DMS153 (cell line): Measurements from ENCODE around the gene DDX10.
"Not testable (repeated sequence)": the region's sequence is repeated elsewhere in the genome, so short reads cannot be mapped to it uniquely, and the experiment has no call there.

Experiments used
- DNase-seq: peaks from one replicate; lab custom pipeline; 2025; lab: John Stamatoyannopoulos, UW

The DDX10 gene

GRCh38 chr11:108715239-108715638 is 50.4 kb downstream of the DDX10 start:
- DNase-seq, result no peak

- no peak for DNase-seq
These were observed 53.6 kb downstream of the DDX10 start for GRCh38 chr11:108718466-108718865.

DNA sequence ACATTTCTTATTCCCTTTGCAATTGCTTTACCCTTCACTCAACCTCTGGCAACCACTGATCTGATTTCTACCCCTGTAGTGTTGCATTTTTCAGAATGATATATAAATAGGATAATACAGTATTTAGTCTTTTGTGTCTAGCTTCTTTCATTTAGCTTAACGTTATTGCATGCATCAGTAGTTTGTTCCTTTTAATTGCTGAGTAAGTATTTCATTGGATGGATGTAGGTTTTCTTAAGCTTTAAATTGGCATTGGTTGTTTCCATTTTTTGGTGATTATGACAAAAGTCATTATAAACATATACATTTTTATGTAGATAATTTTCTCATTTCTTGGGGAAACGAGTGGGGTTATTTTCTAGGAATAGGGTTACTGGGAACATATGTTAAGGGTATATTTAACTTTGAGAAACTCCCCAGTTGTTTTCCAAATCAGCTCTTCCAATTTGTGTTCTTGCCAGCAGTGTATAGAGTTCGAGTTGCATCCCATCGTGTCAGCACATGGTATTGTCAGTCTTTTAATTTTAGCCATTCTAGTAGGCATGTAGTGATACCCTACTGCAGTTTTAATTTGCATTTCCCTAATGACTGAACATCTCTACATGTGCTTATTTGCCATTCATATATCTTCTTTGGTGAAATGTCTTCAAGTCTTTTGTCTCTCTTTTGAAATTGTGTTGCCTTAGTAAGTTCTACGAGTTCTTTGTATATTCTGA is 60.3 kb downstream of the DDX10 start:
- DNase-seq, result no peak

GRCh38 chr11:108726077-108726800 is 61.4 kb downstream of the DDX10 start:
- DNase-seq, result no peak

DNA sequence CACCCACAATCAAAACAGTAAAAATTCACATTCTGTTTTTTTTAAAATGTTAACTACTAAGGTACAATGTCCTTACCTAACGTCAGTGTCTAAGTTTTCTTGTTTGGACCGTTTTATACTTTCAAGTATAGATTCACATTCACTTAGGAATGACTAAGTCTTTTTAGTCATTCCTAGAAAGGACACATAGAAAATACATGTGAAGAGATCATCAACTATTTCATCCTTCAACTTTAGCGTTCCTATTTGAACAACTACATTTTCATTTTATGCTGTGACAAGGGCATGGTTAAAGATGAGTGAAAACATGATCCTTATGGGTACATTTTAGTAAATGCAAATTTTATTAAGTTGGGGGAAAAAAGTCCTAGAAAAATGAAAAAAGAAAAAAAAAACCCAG is 62.8 kb downstream of the DDX10 start:
- DNase-seq, result no peak

GRCh38 chr11:108729227-108729871 is 64.5 kb downstream of the DDX10 start:
- DNase-seq, result no peak

DNA sequence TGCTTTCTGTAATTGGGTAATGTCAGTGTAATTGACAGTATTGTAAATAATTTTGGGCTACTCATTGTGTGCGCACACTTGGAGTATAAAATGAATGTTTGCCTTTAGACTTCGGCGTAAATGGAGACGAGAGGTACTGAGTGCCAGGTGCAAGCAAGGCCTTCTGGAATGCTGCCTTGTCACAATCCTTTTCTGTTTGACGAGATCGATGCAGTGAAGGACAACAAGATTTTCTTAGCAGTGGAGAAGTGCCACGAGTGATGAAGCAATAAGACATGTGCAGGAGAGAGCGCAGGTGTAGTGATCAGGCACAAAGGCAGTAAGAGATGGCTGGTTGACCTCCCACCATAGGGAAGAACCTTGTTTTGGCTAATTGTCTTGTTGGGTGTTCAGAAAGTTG is 67.5 kb downstream of the DDX10 start:
- DNase-seq, result peak; percentile 80

GRCh38 chr11:108733479-108734116 is 68.7 kb downstream of the DDX10 start:
- DNase-seq, result no peak

- no peak for DNase-seq
These were observed 69.4 kb downstream of the DDX10 start for GRCh38 chr11:108734283-108734682.

DNA sequence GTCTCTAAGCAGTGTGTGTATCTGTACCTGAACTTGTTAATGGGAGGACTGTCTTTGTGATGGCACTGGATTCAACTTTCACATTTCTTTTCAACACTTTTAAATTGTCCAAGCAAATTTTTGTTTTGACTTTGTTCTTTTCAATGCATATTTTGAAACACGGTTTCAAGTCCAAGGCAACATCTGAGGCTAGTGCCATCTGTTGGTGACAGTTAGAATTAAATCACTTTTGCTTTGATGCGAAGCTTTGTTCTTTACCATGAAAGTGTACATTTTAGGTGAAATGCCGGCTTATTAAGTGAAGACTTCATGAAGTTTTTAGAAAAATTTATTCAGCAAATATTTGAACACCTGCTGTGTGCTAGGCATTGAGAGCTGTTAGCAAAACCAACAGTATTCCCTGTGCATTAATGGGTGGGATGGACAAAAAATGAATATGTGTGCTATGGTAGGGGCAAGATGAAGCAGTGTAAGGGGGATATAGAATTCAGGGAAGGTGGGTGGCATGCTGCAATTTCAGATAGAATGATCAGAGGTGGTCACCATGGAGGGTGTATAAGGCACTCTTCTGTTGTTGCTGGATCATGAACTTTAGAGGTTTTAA is 70.2 kb downstream of the DDX10 start:
- no peak for DNase-seq

DNA sequence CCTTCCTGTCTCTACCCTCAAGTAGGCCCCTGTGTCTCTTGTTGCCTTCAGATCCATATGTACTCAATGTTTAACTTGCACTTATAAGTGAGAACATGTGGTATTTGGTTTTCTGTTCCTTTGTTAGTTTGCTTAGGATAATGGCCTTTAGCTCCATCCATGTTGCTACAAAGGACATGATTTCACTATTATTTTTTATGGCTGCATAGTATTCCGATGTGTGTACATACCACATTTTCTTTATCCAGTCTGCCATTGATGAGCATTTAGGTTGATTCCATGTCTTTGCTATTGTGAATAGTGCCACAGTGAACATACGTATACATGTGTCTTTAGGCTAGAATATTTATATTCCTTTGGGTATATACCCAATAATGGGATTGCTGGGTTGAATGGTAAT is 75.3 kb downstream of the DDX10 start:
- DNase-seq, result not testable (repeated sequence)

DNA sequence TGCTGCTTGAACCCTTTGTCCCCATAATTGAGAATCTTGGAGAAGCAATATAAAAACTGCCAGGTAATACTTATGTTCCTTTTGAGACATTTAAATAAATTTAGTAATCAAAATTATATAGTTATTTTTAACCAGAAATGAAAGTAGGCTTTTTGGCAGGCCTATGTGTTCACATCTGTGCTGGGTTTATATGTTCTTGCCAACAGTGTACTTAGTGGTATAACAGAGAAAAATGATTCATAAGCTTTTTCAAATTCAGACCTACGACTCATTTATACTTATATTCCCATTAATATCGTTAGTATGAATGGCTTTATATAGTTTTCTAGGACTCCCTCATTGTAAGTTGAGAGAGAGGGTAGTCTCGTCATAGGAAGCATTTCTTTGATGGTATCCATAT is 79.0 kb downstream of the DDX10 start:
- no peak for DNase-seq

- no peak for DNase-seq
These were observed 84.1 kb downstream of the DDX10 start for GRCh38 chr11:108748968-108749367.

DNA sequence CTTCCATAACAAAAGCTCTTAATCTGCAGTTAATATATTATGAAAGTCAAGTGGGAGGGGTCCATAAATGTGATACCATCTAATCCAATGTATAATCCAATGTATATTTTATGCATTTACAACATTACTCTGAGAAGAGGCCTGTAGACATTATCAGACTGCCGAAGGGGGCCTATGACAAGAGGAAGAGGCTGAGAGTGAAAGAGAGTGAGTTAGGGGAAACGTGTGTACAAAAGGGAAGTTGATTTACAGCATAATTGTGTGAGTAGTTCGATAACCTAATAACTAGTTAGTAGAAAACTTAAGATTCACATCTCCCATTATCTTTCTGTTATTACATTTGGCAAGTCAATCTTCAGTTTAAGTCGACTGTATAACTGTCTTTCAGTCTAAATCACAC is 86.6 kb downstream of the DDX10 start:
- DNase-seq, result no peak

DNA sequence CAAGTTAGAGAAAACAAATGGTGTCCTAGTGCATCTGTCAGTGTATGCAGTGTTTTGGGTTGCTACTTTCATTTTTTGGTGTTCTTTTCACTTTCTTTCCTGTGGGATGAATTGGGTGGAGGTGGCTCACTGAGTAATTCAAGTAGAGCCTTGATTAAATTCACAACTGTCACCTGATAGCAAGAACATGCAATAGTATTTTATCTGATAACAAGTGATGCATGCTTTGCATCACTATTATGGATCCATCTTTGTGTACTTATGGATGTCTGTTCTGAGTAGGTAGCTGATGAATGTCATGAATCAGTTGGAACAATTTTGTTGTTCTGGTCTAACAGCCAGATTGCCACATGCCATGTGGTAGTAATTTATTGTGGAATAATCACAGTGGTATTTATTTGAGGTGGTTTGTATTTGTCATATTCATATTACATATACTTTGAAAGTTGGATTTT is 87.5 kb downstream of the DDX10 start:
- no peak for DNase-seq

DNA sequence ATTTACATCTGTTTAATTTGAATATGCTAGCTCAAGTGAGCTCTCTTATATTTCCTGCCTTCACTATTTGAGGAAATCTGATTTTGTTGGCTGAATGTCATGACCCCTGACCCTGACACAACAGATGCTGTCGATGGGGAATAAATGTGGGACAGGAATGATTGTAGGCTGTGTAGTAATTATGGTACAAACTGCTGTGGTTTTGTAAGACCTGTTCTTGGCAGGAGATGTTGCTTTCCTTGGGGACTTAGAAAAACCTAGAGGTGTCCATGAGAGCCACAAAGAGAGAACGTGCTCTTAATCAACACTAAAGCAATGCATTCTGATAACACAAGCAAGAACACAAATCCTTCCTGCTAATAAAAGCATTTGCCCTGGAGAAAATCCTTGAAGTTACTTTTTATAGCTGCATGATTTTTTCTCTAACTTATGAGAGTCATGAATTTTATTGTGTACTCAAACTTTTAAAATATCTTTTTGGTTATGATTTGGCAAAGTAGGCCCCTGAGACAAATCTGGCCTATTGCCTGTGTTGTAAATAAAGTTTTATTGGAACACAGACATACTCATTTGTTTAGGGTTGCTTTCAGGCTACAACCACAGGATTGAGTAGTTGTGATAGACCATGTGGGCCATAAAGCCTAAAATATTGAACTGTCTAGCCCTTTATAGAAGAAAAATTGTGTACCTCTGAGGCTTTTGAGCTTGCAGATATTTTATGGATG is 90.2 kb downstream of the DDX10 start:
- no peak for DNase-seq

DNA sequence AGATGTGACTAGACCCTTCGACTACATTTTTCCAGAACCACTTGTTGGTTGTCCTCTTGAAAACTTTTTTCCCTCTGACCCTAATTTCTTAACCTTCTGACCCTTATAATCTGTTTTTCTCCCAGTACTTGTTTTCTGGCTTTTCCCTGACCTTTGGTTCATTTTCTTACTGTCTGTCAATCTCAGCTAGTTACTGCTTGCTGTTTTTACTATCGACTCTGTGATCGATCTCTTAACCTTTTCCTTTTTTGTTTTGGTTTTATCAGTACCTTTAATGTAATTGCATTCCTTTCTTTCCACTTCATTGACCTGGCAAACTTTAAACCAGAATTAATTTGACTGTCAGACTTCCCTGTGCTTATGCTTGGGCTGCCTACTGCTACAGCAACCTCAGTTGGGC is 92.8 kb downstream of the DDX10 start:
- no peak for DNase-seq

DNA sequence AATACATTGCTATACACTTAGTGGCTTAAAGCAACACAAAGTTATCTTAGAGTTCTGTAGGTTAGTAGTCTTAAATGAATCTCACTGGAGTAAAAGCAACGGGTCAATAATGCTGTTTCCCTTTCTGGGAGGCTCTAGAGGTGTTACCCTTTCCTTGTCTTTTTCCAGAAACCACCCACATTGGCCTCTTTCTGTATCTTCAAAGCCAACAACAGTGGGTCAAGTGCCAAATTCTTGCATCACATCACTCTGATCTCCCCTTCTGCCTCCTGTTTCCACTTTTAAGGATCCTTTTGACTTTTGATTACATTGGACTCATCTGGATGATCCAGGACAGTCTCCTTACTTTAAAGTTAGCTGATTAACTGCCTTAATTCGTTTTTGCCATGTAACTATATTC is 93.6 kb downstream of the DDX10 start:
- DNase-seq, result no peak

GRCh38 chr11:108766596-108767173 is 101.8 kb downstream of the DDX10 start:
- DNase-seq, result no peak

- DNase-seq, result no peak
These were observed 103.5 kb downstream of the DDX10 start for GRCh38 chr11:108768370-108768769.

- DNase-seq, result no peak
These were observed 104.1 kb downstream of the DDX10 start for GRCh38 chr11:108768964-108769363.
